ENCODE data around the gene ASB13.
"Not testable (repeated sequence)": the region's sequence is repeated elsewhere in the genome, so short reads cannot be mapped to it uniquely, and the experiment has no call there.

Gene ASB13

GRCh38 chr10:5629303-5630111, 36.9 kb downstream of the ASB13 start:
- ATAC-seq, result peak; percentile 77
- Mint-ChIP-seq H3K27ac (peak overlapping the region; percentile 80), H3K4me3 (peak overlapping the region; percentile 50)

GRCh38 chr10:5628451-5629302, 37.7 kb downstream of the ASB13 start:
- Mint-ChIP-seq H3K9me3 (no peaks in the 10 kb centered on the region), H3K27me3 (peaks cover 11% of the 10 kb centered on the region), H3K36me3 (ENCODE audit: low read depth) (peaks cover 1% of the 10 kb centered on the region), H3K27ac (peak overlapping the region; percentile 80), H3K4me1 (peaks cover 19% of the 10 kb centered on the region), H3K4me3 (peak overlapping the region; percentile 50)
- DNase-seq, result no peak
- peak; percentile 85 for ATAC-seq

More at GRCh38 chr10:5629303-5630111, 36.9 kb downstream of the ASB13 start:
- Mint-ChIP-seq H3K9me3 (no peaks in the 10 kb centered on the region), H3K27me3 (peaks cover 11% of the 10 kb centered on the region), H3K36me3 (ENCODE audit: low read depth) (peaks cover 1% of the 10 kb centered on the region), H3K4me1 (peaks cover 19% of the 10 kb centered on the region)
- DNase-seq, result peak; percentile 85

- no peak overlapping the region for H3K27ac Mint-ChIP-seq
- H3K36me3 Mint-ChIP-seq (ENCODE audit: low read depth), result peaks cover 1% of the 10 kb centered on the region
- no peak overlapping the region for H3K4me3 Mint-ChIP-seq
- peaks cover 11% of the 10 kb centered on the region for H3K27me3 Mint-ChIP-seq
- DNase-seq, result no peak
- H3K4me1 Mint-ChIP-seq, result peaks cover 19% of the 10 kb centered on the region
- no peaks in the 10 kb centered on the region for H3K9me3 Mint-ChIP-seq
- ATAC-seq, result no peak
Measured at GRCh38 chr10:5627486-5628044, 38.8 kb downstream of the ASB13 start.

- ATAC-seq (no peak), DNase-seq (no peak)
- Mint-ChIP-seq H3K27me3 (peaks cover 14% of the 10 kb centered on the region), H3K36me3 (ENCODE audit: low read depth) (peaks cover 1% of the 10 kb centered on the region), H3K4me3 (no peak overlapping the region), H3K9me3 (no peaks in the 10 kb centered on the region), H3K27ac (no peak overlapping the region), H3K4me1 (peaks cover 19% of the 10 kb centered on the region)
Measured at GRCh38 chr10:5625992-5626777, 40.2 kb downstream of the ASB13 start.

- no peak for DNase-seq
- no peak overlapping the region for H3K4me3 Mint-ChIP-seq
- H3K36me3 Mint-ChIP-seq (ENCODE audit: low read depth), result peaks cover 1% of the 10 kb centered on the region
- no peaks in the 10 kb centered on the region for H3K9me3 Mint-ChIP-seq
- peaks cover 14% of the 10 kb centered on the region for H3K27me3 Mint-ChIP-seq
- peaks cover 16% of the 10 kb centered on the region for H3K4me1 Mint-ChIP-seq
- no peak overlapping the region for H3K27ac Mint-ChIP-seq
- no peak for ATAC-seq
Measured at GRCh38 chr10:5624701-5625100, 41.7 kb downstream of the ASB13 start.

- H3K27me3 Mint-ChIP-seq, result peaks cover 9% of the 10 kb centered on the region
- H3K27ac Mint-ChIP-seq, result no peak overlapping the region
- H3K4me3 Mint-ChIP-seq, result no peak overlapping the region
- H3K4me1 Mint-ChIP-seq, result peaks cover 2% of the 10 kb centered on the region
- no peaks in the 10 kb centered on the region for H3K36me3 Mint-ChIP-seq (ENCODE audit: low read depth)
- DNase-seq (peak; percentile 89), ATAC-seq (peak; percentile 92)
- no peaks in the 10 kb centered on the region for H3K9me3 Mint-ChIP-seq
Measured at GRCh38 chr10:5623081-5623748, 43.2 kb downstream of the ASB13 start.

GRCh38 chr10:5622186-5622960, 44.0 kb downstream of the ASB13 start:
- no peaks in the 10 kb centered on the region for H3K9me3 Mint-ChIP-seq
- DNase-seq (no peak), ATAC-seq (no peak)
- H3K4me3 Mint-ChIP-seq, result no peak overlapping the region
- H3K4me1 Mint-ChIP-seq, result no peaks in the 10 kb centered on the region
- H3K27me3 Mint-ChIP-seq, result peaks cover 3% of the 10 kb centered on the region
- H3K36me3 Mint-ChIP-seq (ENCODE audit: low read depth), result no peaks in the 10 kb centered on the region
- H3K27ac Mint-ChIP-seq, result no peak overlapping the region

- not testable (repeated sequence) for H3K27me3 Mint-ChIP-seq; H3K4me1 Mint-ChIP-seq; H3K27ac Mint-ChIP-seq; ATAC-seq; DNase-seq; H3K9me3 Mint-ChIP-seq; H3K36me3 Mint-ChIP-seq (ENCODE audit: low read depth); H3K4me3 Mint-ChIP-seq
Measured at GRCh38 chr10:5621371-5621770, 45.0 kb downstream of the ASB13 start.

- Mint-ChIP-seq H3K4me3 (no peak overlapping the region), H3K27ac (no peak overlapping the region), H3K4me1 (no peaks in the 10 kb centered on the region), H3K9me3 (no peaks in the 10 kb centered on the region), H3K27me3 (peaks cover 3% of the 10 kb centered on the region), H3K36me3 (ENCODE audit: low read depth) (no peaks in the 10 kb centered on the region)
- DNase-seq (no peak), ATAC-seq (no peak)
Measured at GRCh38 chr10:5620966-5621365, 45.4 kb downstream of the ASB13 start.

GRCh38 chr10:5620223-5620721, 46.1 kb downstream of the ASB13 start:
- ATAC-seq, result no peak
- H3K36me3 Mint-ChIP-seq (ENCODE audit: low read depth), result no peaks in the 10 kb centered on the region
- peaks cover 3% of the 10 kb centered on the region for H3K27me3 Mint-ChIP-seq
- no peaks in the 10 kb centered on the region for H3K9me3 Mint-ChIP-seq
- no peaks in the 10 kb centered on the region for H3K4me1 Mint-ChIP-seq
- H3K4me3 Mint-ChIP-seq, result no peak overlapping the region
- no peak for DNase-seq
- no peak overlapping the region for H3K27ac Mint-ChIP-seq

GRCh38 chr10:5619362-5620211, 46.8 kb downstream of the ASB13 start:
- no peaks in the 10 kb centered on the region for H3K9me3 Mint-ChIP-seq
- no peaks in the 10 kb centered on the region for H3K36me3 Mint-ChIP-seq (ENCODE audit: low read depth)
- H3K27me3 Mint-ChIP-seq, result peaks cover 3% of the 10 kb centered on the region
- H3K4me1 Mint-ChIP-seq, result no peaks in the 10 kb centered on the region
- no peak for ATAC-seq
- DNase-seq, result no peak
- no peak overlapping the region for H3K4me3 Mint-ChIP-seq
- H3K27ac Mint-ChIP-seq, result no peak overlapping the region

GRCh38 chr10:5618829-5619228, 47.6 kb downstream of the ASB13 start:
- Mint-ChIP-seq H3K4me1 (no peaks in the 10 kb centered on the region), H3K27me3 (peaks cover 3% of the 10 kb centered on the region), H3K4me3 (no peak overlapping the region), H3K36me3 (ENCODE audit: low read depth) (no peaks in the 10 kb centered on the region), H3K27ac (no peak overlapping the region), H3K9me3 (no peaks in the 10 kb centered on the region)
- ATAC-seq (no peak), DNase-seq (no peak)

Measured in activated naive CD8-positive, alpha-beta T cell treated with anti-CD3 and anti-CD28 coated beads, Interleukin-2, amount 50 U/mL, for 24 hours (primary cell).